Left lung (tissue), 10 donors: ENCODE results near the gene AK5. TPM values are rescaled to one million over a fixed set of nuclear protein-coding genes. Genes with fewer than 3 reads are reported as not detected.

Experiments used
- ATAC-seq: fragments of 200-7000 bp; cut with Tn5 transposase; one replicate; pipeline ENCODE4 v1.9.1; 2020; ENCODE audit warnings: moderate library complexity
- DNase-seq, 4 donors: peaks; one replicate each; pipeline ENCODE4 v3.0.0-alpha.2; 2013 to 2020
- H3K27ac ChIP-seq, 2 donors: fragments of 200-600 bp; sonication (generic) in 1 of 2; one replicate each; pipeline versions ENCODE4 v1.5.0 to v1.8.0; 2020 to 2021
- H3K27me3 ChIP-seq, 2 donors: fragments of 200-600 bp; sonication (generic) in 1 of 2; one replicate each; pipeline versions ENCODE4 v1.5.0 to v1.8.0; 2020 to 2021
- H3K36me3 ChIP-seq, 2 donors: fragments of 200-600 bp; sonication (generic) in 1 of 2; one replicate each; pipeline versions ENCODE4 v1.5.0 to v1.8.0; 2020 to 2021
- H3K4me1 ChIP-seq, 2 donors: fragments of 200-600 bp; one replicate each; pipeline ENCODE4 v1.8.0; 2021
- H3K4me3 ChIP-seq, 2 donors: fragments of 200-600 bp; sonication (generic) in 1 of 2; one replicate each; pipeline versions ENCODE4 v1.5.0 to v1.8.0; 2020 to 2021; ENCODE audit warnings: mild to moderate bottlenecking in 1 of 2
- H3K9me3 ChIP-seq, 2 donors: fragments of 200-600 bp; sonication (generic) in 1 of 2; one replicate each; pipeline versions ENCODE4 v1.5.0 to v1.8.0; 2020 to 2021
- intact Hi-C, 2 donors: fragments of 100-400 bp; cut with DNase I; formaldehyde crosslinking; loops; one replicate each; pipeline versions ENCODE4 v1.11.2 to v1.14.2; 2022
- polyA plus RNA-seq, 6 donors: library from polyadenylated mRNA; unstranded; fragments of 120-200 nt; gene quantifications; one replicate each; pipeline ENCODE4 v1.2.1, GENCODE V29; 2013; ENCODE audit not compliant: insufficient read length in 6 of 6
- total RNA-seq, 2 donors: library from RNA; stranded (reverse); fragmentation: NEBNext Ultra II Directional; extraction: Animal tissue kit (Norgen Biotek cat#: 25700); gene quantifications; one replicate each; pipeline ENCODE4 v1.2.1, GENCODE V29; 2021
- TF ChIP-seq, protein P1 (sequence below), 2 donors: fragments of 200-600 bp; sonication (generic) in 1 of 2; IDR thresholded peaks; one replicate each; pipeline versions ENCODE4 v1.5.0 to v1.8.0; 2021; ENCODE audit warnings: antibody characterized with exemption in 2 of 2
- donor health status: DM: no; HTN: yes; CAD: no.
- donor health status: DM: no; HTN: no; CAD: no.

The AK5 gene
- total and polyA plus RNA-seq, 8 donors = 0.29 to 1.4 (median 0.80) TPM

DNA sequence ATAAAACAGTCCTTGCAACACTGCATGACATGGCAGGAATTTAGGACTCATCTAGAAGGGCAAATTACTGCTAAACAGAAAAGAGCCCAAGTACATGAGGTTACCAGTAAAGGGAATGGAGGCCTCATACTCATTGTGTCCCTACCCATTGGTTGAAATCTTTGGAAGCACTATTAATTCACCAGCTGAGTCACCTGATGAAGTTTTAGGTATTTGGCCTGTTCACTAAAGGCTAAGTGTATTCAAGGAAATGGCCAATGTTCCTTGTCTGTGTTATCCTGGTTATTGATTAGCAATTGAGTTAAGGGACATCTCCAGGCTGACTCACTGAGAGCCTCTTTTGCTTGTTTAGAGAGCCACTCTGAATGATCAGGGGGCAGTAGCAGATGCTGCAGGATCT is 212.2 kb downstream of the AK5 start:
- Histone ChIP-seq H3K27ac (no peak overlapping the region), H3K4me1 (no peaks in the 10 kb centered on the region), H3K36me3 (no peaks in the 10 kb centered on the region), H3K4me3 (no peak overlapping the region), H3K27me3 (no peaks in the 10 kb centered on the region), H3K9me3 (peaks cover 0 to 2% of the 10 kb centered on the region in 2 donors)
- TF ChIP-seq, protein P1, sequence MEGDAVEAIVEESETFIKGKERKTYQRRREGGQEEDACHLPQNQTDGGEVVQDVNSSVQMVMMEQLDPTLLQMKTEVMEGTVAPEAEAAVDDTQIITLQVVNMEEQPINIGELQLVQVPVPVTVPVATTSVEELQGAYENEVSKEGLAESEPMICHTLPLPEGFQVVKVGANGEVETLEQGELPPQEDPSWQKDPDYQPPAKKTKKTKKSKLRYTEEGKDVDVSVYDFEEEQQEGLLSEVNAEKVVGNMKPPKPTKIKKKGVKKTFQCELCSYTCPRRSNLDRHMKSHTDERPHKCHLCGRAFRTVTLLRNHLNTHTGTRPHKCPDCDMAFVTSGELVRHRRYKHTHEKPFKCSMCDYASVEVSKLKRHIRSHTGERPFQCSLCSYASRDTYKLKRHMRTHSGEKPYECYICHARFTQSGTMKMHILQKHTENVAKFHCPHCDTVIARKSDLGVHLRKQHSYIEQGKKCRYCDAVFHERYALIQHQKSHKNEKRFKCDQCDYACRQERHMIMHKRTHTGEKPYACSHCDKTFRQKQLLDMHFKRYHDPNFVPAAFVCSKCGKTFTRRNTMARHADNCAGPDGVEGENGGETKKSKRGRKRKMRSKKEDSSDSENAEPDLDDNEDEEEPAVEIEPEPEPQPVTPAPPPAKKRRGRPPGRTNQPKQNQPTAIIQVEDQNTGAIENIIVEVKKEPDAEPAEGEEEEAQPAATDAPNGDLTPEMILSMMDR (IDR thresholded peaks at IDR 0.05) = no peak
- DNase-seq (no peak), ATAC-seq (no peak)
- intact Hi-C loops = no loop called here

DNA sequence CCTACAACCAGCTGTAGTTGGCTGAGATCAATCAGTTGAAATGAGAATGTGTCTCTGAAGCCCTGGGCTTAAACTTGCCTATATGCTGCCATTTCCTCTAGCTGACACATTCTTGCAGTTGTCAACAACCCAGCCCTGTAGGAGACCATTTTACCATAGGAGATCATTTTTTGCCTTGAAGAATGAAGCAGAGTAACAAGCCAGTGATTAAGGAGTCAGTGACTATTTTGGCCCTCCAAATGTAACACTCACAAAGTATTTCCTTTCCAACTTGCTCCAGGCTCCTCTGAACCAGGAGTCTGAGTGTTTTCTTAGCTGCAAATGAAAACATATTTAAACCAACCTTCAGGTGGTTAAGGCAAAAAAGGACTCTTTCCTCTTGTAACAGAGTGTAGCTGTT is 217.1 kb downstream of the AK5 start:
- no peak overlapping the region for H3K27ac ChIP-seq
- DNase-seq (no peak), ATAC-seq (no peak)
- peaks cover 0 to 2% of the 10 kb centered on the region in 2 donors for H3K9me3 ChIP-seq
- TF ChIP-seq, protein P1 (IDR thresholded peaks at IDR 0.05) = no peak
- intact Hi-C loops = no loop called here
- H3K36me3 ChIP-seq = no peaks in the 10 kb centered on the region
- no peaks in the 10 kb centered on the region for H3K4me1 ChIP-seq
- no peaks in the 10 kb centered on the region for H3K27me3 ChIP-seq
- no peak overlapping the region for H3K4me3 ChIP-seq

DNA sequence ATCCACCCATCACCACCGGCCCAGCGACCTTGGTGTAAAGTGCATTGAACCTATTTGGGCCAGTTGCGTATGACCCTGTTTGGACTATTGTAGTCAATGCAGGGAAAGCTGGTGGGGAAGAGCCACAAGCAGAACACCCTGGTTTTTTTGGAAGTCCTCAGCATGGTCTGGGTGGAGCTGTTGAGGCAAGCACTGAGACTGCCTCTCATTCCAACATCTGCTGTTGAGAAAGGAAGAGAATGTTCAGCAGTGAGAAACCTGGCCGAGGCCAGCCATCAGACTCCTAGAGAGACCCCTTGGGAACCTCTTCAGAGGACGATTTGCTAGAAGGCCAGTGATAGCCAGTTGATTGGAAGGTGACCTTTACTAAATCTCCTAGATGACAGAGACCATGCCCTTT is 217.6 kb downstream of the AK5 start:
- TF ChIP-seq, protein P1 (IDR thresholded peaks at IDR 0.05) = no peak
- H3K9me3 ChIP-seq = peaks cover 0 to 2% of the 10 kb centered on the region in 2 donors
- intact Hi-C loops = no loop called here
- no peak overlapping the region for H3K4me3 ChIP-seq
- ATAC-seq = no peak
- H3K36me3 ChIP-seq = no peaks in the 10 kb centered on the region
- no peaks in the 10 kb centered on the region for H3K27me3 ChIP-seq
- no peak overlapping the region for H3K27ac ChIP-seq
- no peak for DNase-seq
- H3K4me1 ChIP-seq = peaks cover 0 to under 1% of the 10 kb centered on the region in 2 donors

DNA sequence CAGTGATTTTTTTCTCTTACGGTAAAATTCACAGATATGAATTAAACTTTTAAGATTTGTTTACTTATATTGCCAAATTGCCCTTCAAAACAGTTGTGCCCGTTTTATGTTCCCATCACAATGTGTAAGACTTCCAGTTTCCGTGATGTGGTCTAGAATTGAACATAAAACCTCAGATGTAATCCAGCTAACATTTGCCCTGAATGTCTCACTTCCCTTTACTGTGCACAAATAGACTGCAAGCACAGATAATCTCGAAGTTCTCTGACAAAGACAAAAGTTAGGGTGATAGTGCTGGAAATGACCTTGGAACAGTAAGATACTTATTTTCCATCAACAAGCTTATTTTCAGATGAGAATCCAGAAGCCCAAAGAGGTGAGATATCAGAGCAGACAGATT is 223.2 kb downstream of the AK5 start:
- intact Hi-C loops = no loop called here
- Histone ChIP-seq H3K27ac (no peak overlapping the region), H3K4me3 (no peak overlapping the region), H3K4me1 (peaks cover 0 to 5% of the 10 kb centered on the region in 2 donors), H3K9me3 (no peaks in the 10 kb centered on the region), H3K27me3 (no peaks in the 10 kb centered on the region), H3K36me3 (no peaks in the 10 kb centered on the region)
- DNase-seq (no peak), ATAC-seq (no peak)
- TF ChIP-seq, protein P1 (IDR thresholded peaks at IDR 0.05) = no peak

DNA sequence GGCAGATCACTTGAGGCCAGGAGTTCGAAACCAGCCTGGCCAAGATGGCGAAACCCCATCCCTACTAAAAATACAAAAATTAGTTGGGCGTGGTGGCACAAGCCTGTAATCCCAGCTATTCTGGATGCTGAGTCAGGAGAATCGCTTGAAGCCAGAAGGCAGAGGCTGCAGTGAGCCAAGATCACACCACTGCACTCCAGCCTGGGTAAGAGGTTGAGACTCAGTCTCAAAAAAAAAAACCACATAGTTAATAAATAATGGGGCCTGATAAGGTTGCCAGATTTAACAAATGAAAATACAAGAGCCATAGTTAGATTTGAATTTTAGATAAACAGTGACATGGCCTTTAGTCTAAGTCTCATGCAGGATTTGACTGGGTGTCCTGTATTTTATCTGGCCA is 225.0 kb downstream of the AK5 start:
- DNase-seq (no peak), ATAC-seq (no peak)
- Histone ChIP-seq H3K4me1 (peaks cover 0 to 5% of the 10 kb centered on the region in 2 donors), H3K4me3 (no peak overlapping the region), H3K27ac (no peak overlapping the region), H3K27me3 (no peaks in the 10 kb centered on the region), H3K9me3 (no peaks in the 10 kb centered on the region), H3K36me3 (no peaks in the 10 kb centered on the region)
- intact Hi-C loops = no loop called here
- TF ChIP-seq, protein P1 (IDR thresholded peaks at IDR 0.05) = no peak
